Activated CD8-positive, alpha-beta memory T cell treated with anti-CD3 and anti-CD28 coated beads for 36 hours (primary cell): ENCODE data around the gene MDP1. TPM values are rescaled to one million over a fixed set of nuclear protein-coding genes. Genes with fewer than 3 reads are reported as not detected.

ENCODE experiments used
- CTCF ChIA-PET: fragments of 350-600 bp; sonication (Branson Sonifier 250); formaldehyde crosslinking; loops from one replicate; lab custom pipeline; 2021; ENCODE audit warnings: antibody characterized with exemption; lab: Charles Lee
- POLR2A ChIA-PET: fragments of 350-600 bp; sonication (Branson Sonifier 250); formaldehyde crosslinking; loops from one replicate; lab custom pipeline; 2021; ENCODE audit warnings: antibody characterized with exemption; lab: Charles Lee
- total RNA-seq, 2 experiments: library from RNA; stranded (reverse); gene quantifications; one replicate each; pipeline ENCODE4 v1.2.3, GENCODE V29; 2021

Gene MDP1
- total RNA-seq, 2 experiments from 2014 or later, result 14.9 to 17.4 TPM

GRCh38 chr14:24195186-24196070 lies 20.4 kb downstream of the MDP1 start, which contains the start of gene TM9SF1:
Gene TM9SF1, minus strand, starts transcription at chr14:24195441. Its CDS starts 422 bp downstream, at chr14:24195019.
- ChIA-PET POLR2A (interaction anchor here (0.7 to 2.7 kb wide), 11 partner anchors 9 to 116 kb away, joined by 3 to 24 read pairs (median 8); partner anchors contain the start of genes CHMP4A, DCAF11, IRF9 and LTB4R), CTCF (interaction anchor here (0.6 to 2.3 kb wide), 13 partner anchors 11 to 138 kb away, joined by 3 to 15 read pairs (median 3); partner anchors contain the start of genes CHMP4A, CIDEB, IRF9 and LTB4R2)

- ChIA-PET POLR2A (interaction anchor here (0.7 to 2.7 kb wide), 8 partner anchors 11 to 117 kb away, joined by 3 to 24 read pairs (median 10); partner anchors contain the start of genes CHMP4A, DCAF11, IRF9 and LTB4R), CTCF (interaction anchor here (0.9 to 2.3 kb wide), 4 partner anchors 17 to 138 kb away, joined by 3 to 15 read pairs (median 8); partner anchors contain the start of genes CHMP4A, MDP1 and TINF2)
Observed at GRCh38 chr14:24194873-24195185, 21.0 kb downstream of the MDP1 start.

GRCh38 chr14:24194186-24194872 lies 21.5 kb downstream of the MDP1 start:
- POLR2A ChIA-PET, result interaction anchor here (0.7 to 2.7 kb wide), 5 partner anchors 11 to 48 kb away, joined by 5 to 24 read pairs (median 10); partner anchors contain the start of genes CHMP4A, PSME2, RNF31 and TINF2
- CTCF ChIA-PET, result interaction anchor here (0.7 to 2.3 kb wide), 4 partner anchors 18 to 114 kb away, joined by 3 to 9 read pairs (median 3); partner anchors contain the start of genes CIDEB and RABGGTA

- POLR2A ChIA-PET, result no interaction called here
Observed at GRCh38 chr14:24192933-24193332, 22.9 kb downstream of the MDP1 start.

GRCh38 chr14:24190416-24190815 lies 25.4 kb downstream of the MDP1 start:
- POLR2A ChIA-PET, result no interaction called here
- CTCF ChIA-PET, result interaction anchor here (0.7 to 1.1 kb wide), 3 partner anchors 29 to 51 kb away, joined by 3 to 4 read pairs (median 4); partner anchors contain the start of genes EMC9 and IRF9

More at GRCh38 chr14:24192933-24193332, 22.9 kb downstream of the MDP1 start:
- CTCF ChIA-PET, result no interaction called here

- ChIA-PET POLR2A (interaction anchor here (0.6 to 3.3 kb wide), 4 partner anchors 10 to 42 kb away, joined by 3 to 15 read pairs (median 4); partner anchors contain the start of genes CHMP4A, IRF9 and RNF31), CTCF (interaction anchor here (0.8 to 1.6 kb wide), 3 partner anchors 27 to 136 kb away, joined by 3 to 5 read pairs (median 4); partner anchors contain the start of gene MDP1)
Observed at GRCh38 chr14:24189460-24189859, 26.4 kb downstream of the MDP1 start.

GRCh38 chr14:24189059-24189375 lies 26.8 kb downstream of the MDP1 start:
- POLR2A ChIA-PET, result interaction anchor here (0.6 to 3.3 kb wide), 4 partner anchors 9 to 42 kb away, joined by 3 to 15 read pairs (median 4); partner anchors contain the start of genes CHMP4A, IRF9 and RNF31
- CTCF ChIA-PET, result interaction anchor here (0.8 to 1.6 kb wide), 5 partner anchors 27 to 135 kb away, joined by 3 to 5 read pairs (median 4); partner anchors contain the start of genes IRF9 and MDP1

GRCh38 chr14:24188251-24189058 lies 27.4 kb downstream of the MDP1 start, which contains the start of gene IPO4:
Gene IPO4, minus strand, starts transcription at chr14:24188816. Its CDS starts 29 bp downstream, at chr14:24188787.
- POLR2A ChIA-PET, result interaction anchor here (0.6 to 3.3 kb wide), 5 partner anchors 9 to 108 kb away, joined by 3 to 15 read pairs (median 4); partner anchors contain the start of genes CHMP4A, IRF9 and RNF31

GRCh38 chr14:24187539-24187915 lies 28.3 kb downstream of the MDP1 start:
- CTCF ChIA-PET, result interaction anchor here (1.2 kb wide), 1 partner anchor 26 kb away, joined by 9 read pairs; the partner anchor contains the start of gene IRF9
- POLR2A ChIA-PET, result interaction anchor here (3.3 kb wide), 1 partner anchor 26 kb away, joined by 15 read pairs; the partner anchor contains the start of gene IRF9

More at GRCh38 chr14:24188251-24189058, 27.4 kb downstream of the MDP1 start, which contains the start of gene IPO4:
- CTCF ChIA-PET, result interaction anchor here (0.7 to 1.6 kb wide), 6 partner anchors 10 to 134 kb away, joined by 3 to 5 read pairs (median 4); partner anchors contain the start of genes IRF9 and MDP1

GRCh38 chr14:24186831-24187538 lies 28.9 kb downstream of the MDP1 start:
- POLR2A ChIA-PET, result interaction anchor here (0.6 to 3.3 kb wide), 4 partner anchors 9 to 121 kb away, joined by 3 to 15 read pairs (median 6); partner anchors contain the start of genes IRF9 and TM9SF1

GRCh38 chr14:24185741-24186140 lies 30.1 kb downstream of the MDP1 start:
- POLR2A ChIA-PET, result no interaction called here
- CTCF ChIA-PET, result interaction anchor here (1.3 to 1.9 kb wide), 2 partner anchors 10 to 25 kb away, joined by 3 to 11 read pairs; partner anchors contain the start of genes IRF9 and TM9SF1

More at GRCh38 chr14:24186831-24187538, 28.9 kb downstream of the MDP1 start:
- CTCF ChIA-PET, result interaction anchor here (0.6 to 1.9 kb wide), 3 partner anchors 26 to 41 kb away, joined by 3 to 11 read pairs (median 9); partner anchors contain the start of gene IRF9

GRCh38 chr14:24185026-24185425 lies 30.8 kb downstream of the MDP1 start:
- CTCF ChIA-PET, result interaction anchor here (1.3 to 1.9 kb wide), 2 partner anchors 11 to 24 kb away, joined by 3 to 11 read pairs; partner anchors contain the start of genes IRF9 and TM9SF1

GRCh38 chr14:24184104-24184970 lies 31.5 kb downstream of the MDP1 start:
- CTCF ChIA-PET, result interaction anchor here (1.3 to 1.5 kb wide), 2 partner anchors 11 to 124 kb away, joined by 3 to 4 read pairs; partner anchors contain the start of genes CIDEB and TM9SF1
- POLR2A ChIA-PET, result no interaction called here

More at GRCh38 chr14:24185026-24185425, 30.8 kb downstream of the MDP1 start:
- POLR2A ChIA-PET, result no interaction called here

- CTCF ChIA-PET, result interaction anchor here (1.3 to 1.5 kb wide), 2 partner anchors 21 to 125 kb away, joined by 4 read pairs; partner anchors contain the start of genes CIDEB and IRF9
- POLR2A ChIA-PET, result no interaction called here
Observed at GRCh38 chr14:24183014-24183481, 32.8 kb downstream of the MDP1 start.
